Smooth muscle cell of the brain vasculature (primary cell): ENCODE data around the gene ACSF3.

Experiments used
- DNase-seq: peaks from one replicate; pipeline ENCODE4 v3.0.0-alpha.2; 2012; ENCODE audit warnings: low read depth, low spot score

ACSF3 gene

DNA sequence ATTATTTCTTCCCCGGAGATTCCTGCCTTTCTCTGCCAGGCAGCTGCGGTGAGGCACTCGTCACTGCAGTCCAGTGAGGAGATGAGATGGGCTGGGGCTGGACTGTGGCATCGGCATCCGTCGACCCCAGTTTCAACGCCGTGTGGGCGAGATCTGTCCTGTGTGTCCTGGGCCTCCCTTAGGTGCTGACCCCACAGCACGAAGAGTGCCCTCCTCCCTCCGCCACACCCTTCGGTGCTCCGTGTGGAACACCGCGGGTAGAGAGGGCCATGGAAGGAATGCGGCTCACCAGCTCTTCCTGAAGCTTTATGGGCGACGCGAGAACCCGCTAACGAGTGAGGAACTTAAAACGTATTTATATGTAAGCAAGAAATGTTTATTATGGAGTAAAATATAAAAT is 17.6 kb downstream of the ACSF3 start:
- DNase-seq = no peak

DNA sequence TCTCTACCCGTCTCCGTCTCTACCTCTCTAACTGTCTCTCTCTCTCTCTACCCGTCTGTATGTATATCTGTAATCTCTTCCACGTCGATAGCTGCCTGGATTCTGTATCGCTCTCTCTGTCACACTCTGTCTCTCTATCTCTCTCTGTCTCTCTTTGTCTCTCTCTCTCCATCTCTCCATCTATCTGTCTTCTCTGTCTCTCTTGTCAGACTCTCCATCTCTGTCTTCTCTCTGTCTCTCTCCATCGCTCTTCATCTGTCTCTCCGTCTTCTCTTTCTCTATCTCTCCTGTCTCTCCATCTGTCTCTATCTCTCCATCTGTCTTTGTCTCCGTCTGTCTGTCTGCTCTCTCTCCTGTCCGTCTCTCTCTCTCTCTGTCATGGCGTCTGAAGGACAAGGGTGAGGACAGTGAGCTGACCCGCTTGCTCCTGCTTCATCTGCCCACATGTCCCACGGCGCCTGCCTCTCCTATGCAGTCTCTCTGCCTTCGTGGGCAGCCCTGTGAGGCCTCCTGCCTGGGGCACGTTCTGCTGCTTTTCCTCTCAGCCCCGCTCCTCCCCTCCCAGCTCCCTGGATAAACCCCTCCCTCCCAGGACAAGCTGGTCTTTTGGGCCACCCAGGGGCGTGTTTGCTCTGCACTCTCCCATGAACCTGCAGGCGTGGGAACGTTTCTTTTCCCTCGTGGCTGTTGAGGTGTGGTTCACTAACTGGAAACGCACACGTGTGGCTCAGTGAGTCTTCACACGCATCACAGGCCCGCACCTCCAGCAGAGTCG is 18.9 kb downstream of the ACSF3 start:
- no peak for DNase-seq

GRCh38 chr16:89113152-89113547 is 19.5 kb downstream of the ACSF3 start:
- DNase-seq = no peak

GRCh38 chr16:89113661-89114060 is 20.0 kb downstream of the ACSF3 start:
- no peak for DNase-seq

GRCh38 chr16:89114159-89114981 is 20.7 kb downstream of the ACSF3 start:
- no peak for DNase-seq

GRCh38 chr16:89115216-89115861 is 21.7 kb downstream of the ACSF3 start:
- DNase-seq = no peak

GRCh38 chr16:89116341-89117226 is 22.9 kb downstream of the ACSF3 start:
- no peak for DNase-seq

DNA sequence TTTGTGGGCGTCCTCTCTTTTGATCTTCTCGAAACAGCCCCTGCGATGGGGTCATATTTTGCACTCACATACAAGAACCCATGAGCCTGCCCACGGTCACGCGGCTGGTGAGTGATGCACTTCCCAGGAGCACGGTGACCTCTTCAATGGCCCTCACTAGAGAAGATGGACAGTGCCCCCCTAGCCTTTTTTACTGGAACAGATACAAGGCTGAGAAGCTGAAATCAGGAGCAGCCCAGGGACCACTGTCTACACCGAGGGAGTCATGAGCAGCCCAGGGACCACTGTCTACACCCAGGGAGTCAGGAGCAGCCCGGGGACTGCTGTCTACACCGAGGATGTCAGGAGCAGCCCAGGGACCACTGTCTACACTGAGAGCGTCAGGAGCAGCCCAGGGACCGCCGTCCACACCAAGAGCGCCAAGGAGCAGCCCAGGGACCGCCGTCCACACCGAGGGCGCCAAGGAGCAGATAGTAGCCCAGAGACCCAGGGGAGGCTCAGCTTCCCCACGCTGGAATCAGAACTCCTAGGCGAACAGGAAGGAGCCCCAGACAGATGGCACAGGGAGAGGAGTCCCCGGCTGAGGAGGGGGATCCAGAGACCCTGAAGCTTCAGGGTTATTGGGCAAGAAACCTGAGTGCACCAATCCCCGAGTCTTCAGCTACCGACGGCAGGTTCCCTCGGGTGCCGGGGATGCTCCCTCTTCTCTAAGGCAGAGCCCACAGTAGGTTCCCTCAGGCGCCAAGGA is 23.7 kb downstream of the ACSF3 start:
- DNase-seq = no peak

DNA sequence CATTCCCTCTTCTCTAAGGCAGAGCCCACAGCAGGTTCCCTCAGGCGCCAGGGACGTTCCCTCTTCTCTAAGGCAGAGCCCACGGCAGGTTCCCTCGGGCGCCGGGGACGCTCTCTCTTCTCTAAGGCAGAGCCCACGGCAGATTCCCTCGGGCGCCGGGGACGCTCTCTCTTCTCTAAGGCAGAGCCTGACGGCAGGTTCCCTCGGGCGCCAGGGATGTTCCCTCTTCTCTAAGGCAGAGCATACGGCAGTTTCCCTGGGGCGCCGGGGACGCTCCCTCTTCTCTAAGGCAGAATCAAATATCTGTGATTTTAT is 24.3 kb downstream of the ACSF3 start:
- no peak for DNase-seq

DNA sequence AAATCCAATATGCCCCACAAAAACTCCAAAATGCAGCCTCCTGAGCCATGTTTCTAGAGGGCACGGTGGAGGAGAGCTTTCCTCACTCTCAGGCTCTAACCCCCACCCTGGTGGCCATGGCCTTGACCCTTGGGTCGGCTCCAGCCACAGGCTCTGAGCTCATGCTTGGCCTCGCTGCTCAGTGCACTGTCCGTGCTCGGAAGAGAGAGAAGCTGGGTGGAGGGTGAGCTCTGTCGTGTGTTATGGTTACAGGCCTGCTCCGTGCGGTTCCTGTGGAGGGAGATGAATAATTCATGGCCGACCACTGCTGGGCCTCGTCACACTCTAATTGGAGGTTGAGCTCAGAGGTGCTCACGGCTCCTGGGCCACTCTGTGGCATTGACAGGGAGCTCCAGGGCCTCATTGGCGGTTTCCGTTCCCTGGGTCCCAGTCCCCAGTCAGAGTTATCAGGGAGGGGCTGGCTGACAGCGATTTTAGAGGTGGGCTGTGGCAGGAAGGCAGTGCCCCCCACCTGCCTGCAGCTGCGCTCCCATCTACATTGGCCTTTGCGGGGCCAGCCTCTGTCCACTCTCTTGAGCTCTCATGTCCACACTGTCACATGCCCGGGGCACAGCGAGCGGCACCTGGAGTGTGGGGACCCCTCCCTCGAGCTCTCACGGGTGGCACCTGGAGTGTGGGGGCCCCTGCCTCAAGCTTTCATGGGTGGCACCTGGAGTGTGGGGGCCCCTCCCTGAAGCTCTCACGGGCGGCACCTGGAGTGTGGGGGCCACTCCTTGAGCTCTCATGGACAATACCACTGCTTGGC is 24.9 kb downstream of the ACSF3 start:
- DNase-seq = no peak

- no peak for DNase-seq
Measured at GRCh38 chr16:89119166-89119621, 25.5 kb downstream of the ACSF3 start.

- DNase-seq = no peak
Measured at GRCh38 chr16:89119661-89120141, 26.0 kb downstream of the ACSF3 start.

DNA sequence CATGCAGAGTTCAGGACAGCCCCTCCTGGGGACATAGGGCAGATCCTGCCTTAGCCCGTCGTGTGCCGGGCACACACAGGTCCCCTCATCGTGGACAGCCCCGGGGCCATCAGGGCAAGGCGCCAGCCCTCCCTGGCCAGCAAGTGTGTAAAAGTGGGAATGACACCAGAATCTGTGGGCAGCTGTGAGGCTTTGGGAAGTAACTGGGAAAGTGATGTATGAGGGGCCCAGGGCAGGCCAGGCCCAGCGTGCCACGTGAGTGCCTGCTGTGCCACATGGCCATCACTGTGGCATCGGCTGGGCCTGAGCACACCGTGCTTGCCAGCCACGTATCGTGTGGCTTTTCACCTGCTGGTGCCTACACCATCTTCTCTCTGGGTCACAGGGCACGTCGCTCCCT is 26.6 kb downstream of the ACSF3 start:
- no peak for DNase-seq

- DNase-seq = no peak
Measured at GRCh38 chr16:89120921-89121351, 27.3 kb downstream of the ACSF3 start.

DNA sequence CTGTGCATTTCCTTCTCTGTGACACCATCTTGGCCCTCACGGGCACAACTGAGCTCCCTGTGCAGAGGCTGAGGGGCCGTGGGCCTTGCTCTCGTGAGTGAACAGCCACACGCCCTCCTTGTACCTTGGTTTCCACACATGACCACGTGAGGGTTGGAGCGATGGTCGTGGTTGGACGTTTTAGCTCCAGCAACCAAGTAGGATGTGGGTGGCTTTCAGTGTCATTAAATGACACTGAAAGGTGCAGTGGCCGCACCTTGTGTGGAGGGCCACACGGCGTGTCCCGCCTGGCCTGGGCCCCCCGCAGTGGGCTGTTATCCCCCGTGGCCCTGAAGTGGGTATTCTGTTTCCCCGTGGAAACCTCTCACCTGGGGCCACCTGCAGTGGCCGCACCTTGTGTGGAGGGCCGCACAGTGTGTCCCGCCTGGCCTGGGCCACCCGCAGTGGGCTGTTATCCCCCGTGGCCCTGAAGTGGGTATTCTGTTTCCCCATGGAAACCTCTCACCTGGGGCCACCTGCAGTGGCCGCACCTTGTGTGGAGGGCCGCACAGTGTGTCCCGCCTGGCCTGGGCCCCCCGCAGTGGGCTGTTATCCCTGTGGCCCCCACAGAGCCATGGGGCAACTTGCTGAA is 28.2 kb downstream of the ACSF3 start:
- DNase-seq = no peak

- DNase-seq = no peak
Measured at GRCh38 chr16:89122322-89122851, 28.7 kb downstream of the ACSF3 start.

DNA sequence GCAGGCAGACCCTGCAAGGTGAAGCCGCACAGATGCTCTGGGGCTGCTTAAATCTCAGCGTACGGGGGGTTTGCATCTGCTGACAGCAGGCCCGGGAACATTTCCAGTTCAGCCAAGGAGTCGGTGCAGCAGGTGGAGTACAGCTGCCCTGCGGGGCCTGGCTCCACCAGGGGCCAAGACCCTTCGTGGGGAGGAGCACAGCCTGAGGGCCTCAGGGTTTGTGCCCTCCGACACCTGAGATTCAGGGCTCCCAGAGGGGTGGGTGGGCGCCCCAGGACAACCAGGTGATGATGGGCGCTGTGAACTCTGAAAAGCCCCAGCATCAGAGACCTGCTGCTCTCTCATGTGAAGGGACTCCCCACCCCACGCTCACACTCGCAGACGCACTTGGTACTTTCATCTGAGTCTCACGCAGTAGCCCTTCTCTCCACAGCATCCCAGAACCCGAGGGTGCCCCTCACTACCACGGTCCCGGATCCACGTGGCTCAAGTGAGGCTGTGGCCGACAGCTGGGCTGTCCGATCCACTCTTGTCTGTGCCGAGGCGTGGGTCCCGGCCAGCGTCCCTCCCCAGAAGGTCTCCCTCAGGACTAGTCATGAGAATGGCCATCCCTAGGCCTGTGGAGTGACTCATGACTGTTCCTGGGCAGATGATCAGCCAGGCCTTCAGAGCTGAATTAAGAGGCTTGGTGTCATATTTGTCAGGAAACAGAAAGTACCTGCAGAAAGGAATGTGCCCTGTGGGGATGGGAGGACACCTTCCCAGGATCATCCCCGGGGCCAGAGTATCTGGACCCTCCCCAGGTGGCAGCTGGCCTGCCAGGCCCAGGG is 29.6 kb downstream of the ACSF3 start:
- DNase-seq = no peak

GRCh38 chr16:89123831-89124100 is 30.1 kb downstream of the ACSF3 start:
- no peak for DNase-seq
